Left lung (tissue), 10 donors: Measurements from ENCODE around the gene SLCO3A1. TPM values are rescaled to one million over a fixed set of nuclear protein-coding genes. Genes with fewer than 3 reads are reported as not detected.
A peak's percentile ranks its signal among the peaks of the same experiment; 100 is the strongest.

Source experiments
- ATAC-seq: fragments of 200-7000 bp; cut with Tn5 transposase; one replicate; pipeline ENCODE4 v1.9.1; 2020; ENCODE audit warnings: moderate library complexity
- DNase-seq, 4 donors: peaks; one replicate each; pipeline ENCODE4 v3.0.0-alpha.2; 2013 to 2020
- H3K27ac ChIP-seq, 2 donors: fragments of 200-600 bp; sonication (generic) in 1 of 2; one replicate each; pipeline versions ENCODE4 v1.5.0 to v1.8.0; 2020 to 2021
- H3K27me3 ChIP-seq, 2 donors: fragments of 200-600 bp; sonication (generic) in 1 of 2; one replicate each; pipeline versions ENCODE4 v1.5.0 to v1.8.0; 2020 to 2021
- H3K36me3 ChIP-seq, 2 donors: fragments of 200-600 bp; sonication (generic) in 1 of 2; one replicate each; pipeline versions ENCODE4 v1.5.0 to v1.8.0; 2020 to 2021
- H3K4me1 ChIP-seq, 2 donors: fragments of 200-600 bp; one replicate each; pipeline ENCODE4 v1.8.0; 2021
- H3K4me3 ChIP-seq, 2 donors: fragments of 200-600 bp; sonication (generic) in 1 of 2; one replicate each; pipeline versions ENCODE4 v1.5.0 to v1.8.0; 2020 to 2021; ENCODE audit warnings: mild to moderate bottlenecking in 1 of 2
- H3K9me3 ChIP-seq, 2 donors: fragments of 200-600 bp; sonication (generic) in 1 of 2; one replicate each; pipeline versions ENCODE4 v1.5.0 to v1.8.0; 2020 to 2021
- CTCF ChIP-seq, 2 donors: fragments of 200-600 bp; sonication (generic) in 1 of 2; IDR thresholded peaks; one replicate each; pipeline versions ENCODE4 v1.5.0 to v1.8.0; 2021; ENCODE audit warnings: antibody characterized with exemption in 2 of 2
- intact Hi-C, 2 donors: fragments of 100-400 bp; cut with DNase I; formaldehyde crosslinking; loops; one replicate each; pipeline versions ENCODE4 v1.11.2 to v1.14.2; 2022
- polyA plus RNA-seq, 6 donors: library from polyadenylated mRNA; unstranded; fragments of 120-200 nt; gene quantifications; one replicate each; pipeline ENCODE4 v1.2.1, GENCODE V29; 2013; ENCODE audit not compliant: insufficient read length in 6 of 6
- total RNA-seq, 2 donors: library from RNA; stranded (reverse); fragmentation: NEBNext Ultra II Directional; extraction: Animal tissue kit (Norgen Biotek cat#: 25700); gene quantifications; one replicate each; pipeline ENCODE4 v1.2.1, GENCODE V29; 2021
- donor health status: DM: no; HTN: yes; CAD: no.
- donor health status: DM: no; HTN: no; CAD: no.

SLCO3A1 gene
- total and polyA plus RNA-seq, 8 donors, result 7.7 to 49.0 (median 11.9) TPM

DNA sequence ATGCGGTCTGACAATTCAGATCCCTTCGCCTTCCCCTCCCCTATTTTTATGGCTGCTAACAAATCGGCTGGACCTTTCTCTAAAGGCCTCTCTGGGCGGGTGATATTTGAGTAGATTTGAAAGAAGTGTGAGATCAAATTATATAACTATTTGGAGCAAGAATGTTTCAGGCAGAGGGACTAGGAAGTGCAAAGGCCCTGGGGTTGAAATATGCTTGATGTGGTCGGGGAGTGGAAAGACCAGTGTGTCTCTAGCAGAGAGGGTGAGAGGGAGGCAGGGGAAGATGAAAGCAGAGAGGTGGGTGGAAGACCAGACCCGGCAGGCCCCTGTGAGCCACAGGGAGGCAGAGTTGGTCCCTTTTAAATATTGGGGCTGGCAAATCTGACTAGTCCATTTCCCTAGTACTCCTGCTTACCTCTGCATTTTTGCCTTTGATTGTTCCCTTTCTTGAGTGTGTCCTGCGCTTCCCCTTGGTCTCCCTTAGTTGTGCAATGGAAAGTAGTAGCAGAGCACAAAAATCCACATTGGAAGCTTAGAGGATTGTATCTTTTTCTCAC lies 32.3 kb downstream of the SLCO3A1 start:
- no peak overlapping the region for H3K27ac ChIP-seq
- intact Hi-C loops, result no loop called here
- no peaks in the 10 kb centered on the region for H3K9me3 ChIP-seq
- DNase-seq (no peak), ATAC-seq (peak; percentile 51)
- H3K27me3 ChIP-seq, result no peaks in the 10 kb centered on the region
- peak in 1 of 2 donors; percentile 21 for TF ChIP-seq CTCF (IDR thresholded peaks at IDR 0.05)
- no peak overlapping the region for H3K4me3 ChIP-seq
- H3K36me3 ChIP-seq, result no peaks in the 10 kb centered on the region
- peaks cover 4 to 36% of the 10 kb centered on the region in 2 donors for H3K4me1 ChIP-seq

GRCh38 chr15:91886878-91887277 lies 33.4 kb downstream of the SLCO3A1 start:
- no peaks in the 10 kb centered on the region for H3K36me3 ChIP-seq
- no peaks in the 10 kb centered on the region for H3K9me3 ChIP-seq
- intact Hi-C loops, result no loop called here
- no peak overlapping the region for H3K27ac ChIP-seq
- H3K4me3 ChIP-seq, result no peak overlapping the region
- ATAC-seq (no peak), DNase-seq (no peak)
- no peak for TF ChIP-seq CTCF (IDR thresholded peaks at IDR 0.05)
- no peaks in the 10 kb centered on the region for H3K27me3 ChIP-seq
- H3K4me1 ChIP-seq, result peaks cover 4 to 43% of the 10 kb centered on the region in 2 donors

GRCh38 chr15:91887321-91887720 lies 33.8 kb downstream of the SLCO3A1 start:
- no peaks in the 10 kb centered on the region for H3K36me3 ChIP-seq
- H3K27ac ChIP-seq, result no peak overlapping the region
- DNase-seq (no peak), ATAC-seq (no peak)
- no peaks in the 10 kb centered on the region for H3K9me3 ChIP-seq
- no peaks in the 10 kb centered on the region for H3K27me3 ChIP-seq
- TF ChIP-seq CTCF (IDR thresholded peaks at IDR 0.05), result no peak
- H3K4me1 ChIP-seq, result peaks cover 4 to 46% of the 10 kb centered on the region in 2 donors
- no peak overlapping the region for H3K4me3 ChIP-seq
- intact Hi-C loops, result no loop called here

DNA sequence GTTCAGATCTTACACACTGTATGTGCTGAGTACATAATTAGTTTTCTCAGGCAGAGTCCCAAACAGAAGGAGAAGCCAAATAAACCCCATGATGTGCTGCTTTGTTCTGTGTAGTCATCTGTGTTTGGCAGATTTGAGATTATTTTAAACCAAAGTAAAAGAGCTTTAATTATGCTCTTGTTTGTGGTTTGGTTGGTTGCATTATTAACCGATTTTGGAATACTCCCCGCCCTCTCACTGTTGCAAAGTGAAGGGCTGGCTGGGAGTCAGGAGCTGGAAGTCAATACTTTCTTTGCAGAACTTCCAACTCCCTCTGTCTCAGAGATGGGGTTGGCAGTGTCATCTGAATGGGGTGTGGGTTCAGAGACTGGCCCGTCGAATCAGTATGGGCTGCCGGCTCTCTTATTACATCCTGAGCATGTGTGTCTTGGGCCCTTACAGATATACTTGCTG lies 34.4 kb downstream of the SLCO3A1 start:
- no peak for TF ChIP-seq CTCF (IDR thresholded peaks at IDR 0.05)
- Histone ChIP-seq H3K4me3 (no peak overlapping the region), H3K36me3 (no peaks in the 10 kb centered on the region), H3K27me3 (no peaks in the 10 kb centered on the region), H3K4me1 (peaks cover 4 to 52% of the 10 kb centered on the region in 2 donors), H3K27ac (no peak overlapping the region), H3K9me3 (no peaks in the 10 kb centered on the region)
- intact Hi-C loops, result no loop called here
- ATAC-seq (peak; percentile 35), DNase-seq (no peak)

DNA sequence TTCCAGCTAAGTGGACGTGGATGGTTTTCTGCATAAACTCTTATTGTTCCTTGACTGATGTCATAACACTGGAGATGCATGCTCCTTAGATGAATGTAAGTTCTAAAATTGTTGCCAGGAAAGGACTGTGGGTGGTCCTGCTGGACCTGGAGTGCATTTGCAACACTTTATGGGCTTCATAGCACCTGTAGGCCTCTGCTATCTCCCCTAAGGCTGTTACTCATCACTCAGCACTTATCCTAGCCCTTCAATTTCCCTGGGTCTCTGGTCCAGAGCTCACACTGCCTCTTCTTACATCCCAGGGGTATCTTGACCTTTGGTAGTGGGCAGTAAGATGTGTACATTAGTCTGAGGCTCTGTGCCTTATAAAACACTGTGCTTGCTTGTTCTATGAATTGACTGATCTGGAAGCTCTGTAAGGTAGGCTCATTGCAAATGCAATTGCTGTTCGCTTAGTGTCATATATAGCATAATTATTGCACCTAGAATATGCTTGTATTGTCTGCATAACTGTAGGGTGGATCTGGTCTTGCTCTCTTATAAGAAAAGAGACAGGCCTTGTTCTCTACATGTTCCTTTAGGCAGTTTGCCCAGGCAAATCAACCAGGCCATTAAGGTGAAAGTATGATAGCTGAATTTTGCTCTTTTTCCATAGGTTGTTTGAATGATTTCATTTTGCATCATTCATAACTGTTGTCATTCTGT lies 35.8 kb downstream of the SLCO3A1 start:
- TF ChIP-seq CTCF (IDR thresholded peaks at IDR 0.05), result no peak
- Histone ChIP-seq H3K4me1 (peaks cover 4 to 52% of the 10 kb centered on the region in 2 donors), H3K9me3 (no peaks in the 10 kb centered on the region), H3K27me3 (no peaks in the 10 kb centered on the region), H3K27ac (no peak overlapping the region), H3K36me3 (no peaks in the 10 kb centered on the region), H3K4me3 (no peak overlapping the region)
- ATAC-seq (no peak), DNase-seq (no peak)
- intact Hi-C loops, result no loop called here
